ENCODE data around the gene GPRIN3.

GPRIN3 gene

DNA sequence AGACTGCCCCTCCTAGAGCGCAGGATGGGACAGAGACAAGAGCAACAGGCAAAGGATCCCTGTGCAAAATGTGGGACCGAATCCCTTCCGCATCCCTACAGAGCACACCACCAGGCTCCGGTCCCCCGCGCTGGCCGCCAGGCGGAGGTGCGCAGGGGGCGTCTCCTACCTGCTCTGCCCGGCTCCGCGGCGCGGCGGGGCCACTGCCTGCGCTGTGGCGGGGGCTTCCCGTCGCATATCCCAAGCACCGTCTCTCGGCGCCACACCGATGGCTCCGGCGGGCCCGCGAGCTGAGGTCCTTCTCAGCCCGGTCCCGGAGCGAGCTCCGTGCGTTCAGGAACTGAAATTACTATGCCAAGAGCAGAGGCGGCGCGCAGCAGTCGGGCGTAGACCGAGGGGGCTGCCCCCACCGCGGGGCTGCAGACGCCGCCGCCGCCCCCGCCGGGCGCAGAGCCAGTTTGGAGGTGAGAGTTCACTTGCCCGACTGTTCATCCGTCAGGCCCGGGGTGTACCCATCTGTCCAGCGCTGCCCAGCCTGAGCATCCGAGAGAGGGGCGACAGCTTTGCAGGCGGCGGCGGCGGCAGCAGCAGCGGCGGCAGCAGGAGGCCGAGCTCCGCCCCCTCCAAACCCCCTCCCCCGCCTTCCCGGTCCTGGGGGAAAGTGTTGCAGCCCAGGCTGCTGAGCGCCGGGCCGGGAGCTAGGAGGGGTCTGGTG lies at the start of gene GPRIN3:
Gene GPRIN3 (minus strand): TSS at position 355 of the 715 bp plus-strand sequence. CDS start 57,690 bp downstream, outside the sequence.
- no peak for DNase-seq (ENCODE audit: low read depth)
- H3K4me3 ChIP-seq (ENCODE audit: control insufficient read depth, low read depth, low read length) = peak within 1 kb of the TSS; percentile 11
- TF ChIP-seq, protein P1, sequence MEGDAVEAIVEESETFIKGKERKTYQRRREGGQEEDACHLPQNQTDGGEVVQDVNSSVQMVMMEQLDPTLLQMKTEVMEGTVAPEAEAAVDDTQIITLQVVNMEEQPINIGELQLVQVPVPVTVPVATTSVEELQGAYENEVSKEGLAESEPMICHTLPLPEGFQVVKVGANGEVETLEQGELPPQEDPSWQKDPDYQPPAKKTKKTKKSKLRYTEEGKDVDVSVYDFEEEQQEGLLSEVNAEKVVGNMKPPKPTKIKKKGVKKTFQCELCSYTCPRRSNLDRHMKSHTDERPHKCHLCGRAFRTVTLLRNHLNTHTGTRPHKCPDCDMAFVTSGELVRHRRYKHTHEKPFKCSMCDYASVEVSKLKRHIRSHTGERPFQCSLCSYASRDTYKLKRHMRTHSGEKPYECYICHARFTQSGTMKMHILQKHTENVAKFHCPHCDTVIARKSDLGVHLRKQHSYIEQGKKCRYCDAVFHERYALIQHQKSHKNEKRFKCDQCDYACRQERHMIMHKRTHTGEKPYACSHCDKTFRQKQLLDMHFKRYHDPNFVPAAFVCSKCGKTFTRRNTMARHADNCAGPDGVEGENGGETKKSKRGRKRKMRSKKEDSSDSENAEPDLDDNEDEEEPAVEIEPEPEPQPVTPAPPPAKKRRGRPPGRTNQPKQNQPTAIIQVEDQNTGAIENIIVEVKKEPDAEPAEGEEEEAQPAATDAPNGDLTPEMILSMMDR (IDR thresholded peaks at IDR 0.05; ENCODE audit: control insufficient read depth, insufficient read depth, low read depth, low read length, missing control alignments) = no peak

GRCh38 chr4:89357340-89357739 lies 49.7 kb upstream of the GPRIN3 start:
- DNase-seq (ENCODE audit: low read depth) = no peak
- no peak overlapping the region for H3K4me3 ChIP-seq (ENCODE audit: control insufficient read depth, low read depth, low read length)
- TF ChIP-seq, protein P1 (IDR thresholded peaks at IDR 0.05; ENCODE audit: control insufficient read depth, insufficient read depth, low read depth, low read length, missing control alignments) = no peak

DNA sequence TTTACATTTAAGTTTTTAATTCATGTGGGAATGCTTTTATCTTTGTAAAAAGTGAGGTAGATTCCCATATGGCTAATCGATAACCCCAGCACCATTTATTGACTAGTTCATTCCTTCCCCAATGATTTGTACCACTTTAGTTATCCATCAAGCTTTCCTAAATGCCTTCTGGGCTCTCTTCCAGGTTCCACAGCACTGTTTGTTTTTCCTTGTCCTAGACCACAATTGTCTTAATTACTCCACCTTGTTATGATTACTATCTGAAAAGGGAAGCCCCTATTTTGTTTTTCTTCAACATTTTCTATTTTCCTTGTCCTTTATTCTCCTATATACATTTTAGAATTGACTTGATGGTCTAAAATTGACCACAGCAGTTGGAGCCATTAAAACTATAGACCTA lies 48.5 kb upstream of the GPRIN3 start:
- TF ChIP-seq, protein P1 (IDR thresholded peaks at IDR 0.05; ENCODE audit: control insufficient read depth, insufficient read depth, low read depth, low read length, missing control alignments) = no peak
- DNase-seq (ENCODE audit: low read depth) = no peak
- no peak overlapping the region for H3K4me3 ChIP-seq (ENCODE audit: control insufficient read depth, low read depth, low read length)

DNA sequence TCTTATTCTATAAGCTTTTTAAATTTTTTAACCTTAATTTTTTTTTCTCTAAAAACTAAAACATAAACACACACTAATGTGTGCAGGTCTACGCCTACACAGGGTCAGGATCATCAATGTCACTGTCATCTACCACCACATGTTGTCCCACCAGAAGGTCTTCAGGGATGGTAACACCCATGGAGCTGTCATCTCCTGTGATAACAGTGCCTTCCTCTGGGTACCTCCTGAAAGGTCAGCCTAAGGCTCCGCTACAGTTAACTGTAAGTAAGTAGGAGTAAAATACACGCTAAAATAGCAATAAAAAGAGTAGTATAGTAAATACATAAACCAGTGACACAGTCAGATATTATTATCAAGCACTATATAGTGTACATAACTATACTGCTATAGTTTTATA lies 45.9 kb upstream of the GPRIN3 start:
- TF ChIP-seq, protein P1 (IDR thresholded peaks at IDR 0.05; ENCODE audit: control insufficient read depth, insufficient read depth, low read depth, low read length, missing control alignments) = no peak
- DNase-seq (ENCODE audit: low read depth) = no peak
- H3K4me3 ChIP-seq (ENCODE audit: control insufficient read depth, low read depth, low read length) = no peak overlapping the region

GRCh38 chr4:89352541-89352940 lies 44.9 kb upstream of the GPRIN3 start:
- no peak overlapping the region for H3K4me3 ChIP-seq (ENCODE audit: control insufficient read depth, low read depth, low read length)
- TF ChIP-seq, protein P1 (IDR thresholded peaks at IDR 0.05; ENCODE audit: control insufficient read depth, insufficient read depth, low read depth, low read length, missing control alignments) = no peak
- DNase-seq (ENCODE audit: low read depth) = no peak

DNA sequence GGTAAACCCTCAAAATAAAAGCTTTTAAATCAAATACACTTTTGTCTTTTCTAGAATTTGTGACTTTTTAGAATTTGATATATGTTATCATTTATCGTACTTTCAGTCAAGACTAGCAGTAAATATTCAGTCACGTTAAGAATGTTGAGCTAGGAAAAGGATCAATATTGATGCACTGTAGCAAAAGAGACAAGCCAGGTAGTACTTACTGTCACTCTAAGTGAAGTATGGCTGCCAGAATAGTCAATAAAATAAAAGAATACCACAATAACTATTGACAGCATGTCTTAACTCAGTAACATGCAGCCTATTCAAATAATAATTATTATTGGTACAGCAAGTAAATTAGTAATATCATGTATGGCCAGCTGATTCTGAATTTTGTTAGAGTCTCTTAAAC lies 43.6 kb upstream of the GPRIN3 start:
- no peak overlapping the region for H3K4me3 ChIP-seq (ENCODE audit: control insufficient read depth, low read depth, low read length)
- TF ChIP-seq, protein P1 (IDR thresholded peaks at IDR 0.05; ENCODE audit: control insufficient read depth, insufficient read depth, low read depth, low read length, missing control alignments) = no peak
- no peak for DNase-seq (ENCODE audit: low read depth)
